Stimulated activated memory B cell treated with anti-CD40 and anti-IgM and Interleukin-4, amounts not matched to agents 10 μg/mL and 1 μg/mL and 100 μg/mL, for 72 hours (primary cell): Measurements from ENCODE around the gene CYP3A5.
"Not testable (repeated sequence)": the region's sequence is repeated elsewhere in the genome, so short reads cannot be mapped to it uniquely, and the experiment has no call there.

Experiments
- ATAC-seq: fragments of 150-1000 bp; cut with Tn5 transposase; 2 replicates; pipeline ENCODE4 v1.10.0; 2021
- H3K27ac Mint-ChIP-seq: one replicate; pipeline ENCODE4 v1.8.0; 2022; ENCODE audit warnings: mild to moderate bottlenecking, mixed read lengths
- H3K27me3 Mint-ChIP-seq: one replicate; pipeline ENCODE4 v1.8.0; 2022; ENCODE audit warnings: mixed read lengths
- H3K36me3 Mint-ChIP-seq: one replicate; pipeline ENCODE4 v1.8.0; 2022; ENCODE audit warnings: mixed read lengths
- H3K4me1 Mint-ChIP-seq: one replicate; pipeline ENCODE4 v1.8.0; 2022; ENCODE audit warnings: mixed read lengths
- H3K4me3 Mint-ChIP-seq: one replicate; pipeline ENCODE4 v1.8.0; 2022; ENCODE audit warnings: mild to moderate bottlenecking, moderate library complexity, mixed read lengths
- H3K9me3 Mint-ChIP-seq: one replicate; pipeline ENCODE4 v1.8.0; 2022; ENCODE audit warnings: mixed read lengths

The CYP3A5 gene

GRCh38 chr7:99679400-99680191, at the start of gene CYP3A5:
CYP3A5 (minus strand) TSS chr7:99679996; CDS start chr7:99679896, 100 bp downstream.
- no peak for ATAC-seq
- Mint-ChIP-seq H3K27ac (no peak within 1 kb of the TSS), H3K4me1 (peaks cover 6% of the 10 kb centered on the region), H3K36me3 (peaks cover 32% of the 10 kb centered on the region), H3K9me3 (peaks cover 3% of the 10 kb centered on the region), H3K4me3 (no peak within 1 kb of the TSS), H3K27me3 (no peaks in the 10 kb centered on the region)

- no peak for ATAC-seq
- H3K4me1 Mint-ChIP-seq = no peaks in the 10 kb centered on the region
- H3K27ac Mint-ChIP-seq = no peak overlapping the region
- no peaks in the 10 kb centered on the region for H3K36me3 Mint-ChIP-seq
- no peaks in the 10 kb centered on the region for H3K27me3 Mint-ChIP-seq
- no peak overlapping the region for H3K4me3 Mint-ChIP-seq
- no peaks in the 10 kb centered on the region for H3K9me3 Mint-ChIP-seq
These were observed 48.8 kb upstream of the CYP3A5 start for GRCh38 chr7:99728615-99729014.

- H3K4me1 Mint-ChIP-seq, H3K27me3 Mint-ChIP-seq, H3K4me3 Mint-ChIP-seq, H3K27ac Mint-ChIP-seq, H3K9me3 Mint-ChIP-seq, H3K36me3 Mint-ChIP-seq, ATAC-seq: not testable (repeated sequence)
These were observed 43.4 kb upstream of the CYP3A5 start for GRCh38 chr7:99723201-99723600.

GRCh38 chr7:99720800-99721595, 41.2 kb upstream of the CYP3A5 start:
- H3K4me3 Mint-ChIP-seq = no peak overlapping the region
- H3K4me1 Mint-ChIP-seq = no peaks in the 10 kb centered on the region
- no peak for ATAC-seq

GRCh38 chr7:99719996-99720769, 40.4 kb upstream of the CYP3A5 start:
- H3K27me3 Mint-ChIP-seq = peaks cover under 1% of the 10 kb centered on the region
- no peak overlapping the region for H3K4me3 Mint-ChIP-seq
- H3K36me3 Mint-ChIP-seq = peaks cover 6% of the 10 kb centered on the region
- H3K9me3 Mint-ChIP-seq = no peaks in the 10 kb centered on the region
- ATAC-seq = no peak
- H3K27ac Mint-ChIP-seq = no peak overlapping the region
- H3K4me1 Mint-ChIP-seq = no peaks in the 10 kb centered on the region

More at GRCh38 chr7:99720800-99721595, 41.2 kb upstream of the CYP3A5 start:
- Mint-ChIP-seq H3K27me3 (no peaks in the 10 kb centered on the region), H3K27ac (no peak overlapping the region), H3K9me3 (no peaks in the 10 kb centered on the region), H3K36me3 (no peaks in the 10 kb centered on the region)

GRCh38 chr7:99713995-99714570, 34.3 kb upstream of the CYP3A5 start:
- no peak overlapping the region for H3K4me3 Mint-ChIP-seq
- no peak overlapping the region for H3K27ac Mint-ChIP-seq
- H3K36me3 Mint-ChIP-seq = peaks cover 23% of the 10 kb centered on the region
- H3K4me1 Mint-ChIP-seq = no peaks in the 10 kb centered on the region
- no peak for ATAC-seq
- H3K9me3 Mint-ChIP-seq = peaks cover 3% of the 10 kb centered on the region
- peaks cover 8% of the 10 kb centered on the region for H3K27me3 Mint-ChIP-seq

- no peak for ATAC-seq
- Mint-ChIP-seq H3K4me1 (no peaks in the 10 kb centered on the region), H3K9me3 (peaks cover 3% of the 10 kb centered on the region), H3K36me3 (peaks cover 30% of the 10 kb centered on the region), H3K27ac (no peak overlapping the region), H3K27me3 (peaks cover 6% of the 10 kb centered on the region), H3K4me3 (no peak overlapping the region)
These were observed 30.2 kb upstream of the CYP3A5 start for GRCh38 chr7:99709838-99710578.

- ATAC-seq = no peak
- H3K27ac Mint-ChIP-seq = no peak overlapping the region
These were observed 29.5 kb upstream of the CYP3A5 start for GRCh38 chr7:99709260-99709659.

GRCh38 chr7:99707096-99707495, 27.3 kb upstream of the CYP3A5 start:
- Mint-ChIP-seq H3K9me3 (no peaks in the 10 kb centered on the region), H3K27me3 (peaks cover 9% of the 10 kb centered on the region), H3K4me3 (no peak overlapping the region), H3K27ac (no peak overlapping the region), H3K4me1 (no peaks in the 10 kb centered on the region), H3K36me3 (peaks cover 15% of the 10 kb centered on the region)
- no peak for ATAC-seq

More at GRCh38 chr7:99709260-99709659, 29.5 kb upstream of the CYP3A5 start:
- Mint-ChIP-seq H3K4me3 (no peak overlapping the region), H3K4me1 (no peaks in the 10 kb centered on the region), H3K27me3 (no peaks in the 10 kb centered on the region), H3K9me3 (peaks cover 2% of the 10 kb centered on the region), H3K36me3 (peaks cover 22% of the 10 kb centered on the region)

GRCh38 chr7:99699946-99700345, 20.1 kb upstream of the CYP3A5 start:
- H3K36me3 Mint-ChIP-seq = peaks cover 8% of the 10 kb centered on the region
- no peaks in the 10 kb centered on the region for H3K9me3 Mint-ChIP-seq
- no peak overlapping the region for H3K27ac Mint-ChIP-seq
- H3K27me3 Mint-ChIP-seq = peaks cover 9% of the 10 kb centered on the region
- no peaks in the 10 kb centered on the region for H3K4me1 Mint-ChIP-seq
- no peak for ATAC-seq
- H3K4me3 Mint-ChIP-seq = no peak overlapping the region

- not testable (repeated sequence) for H3K27ac Mint-ChIP-seq, H3K27me3 Mint-ChIP-seq, H3K4me3 Mint-ChIP-seq, H3K36me3 Mint-ChIP-seq, H3K9me3 Mint-ChIP-seq, H3K4me1 Mint-ChIP-seq, ATAC-seq
These were observed 19.3 kb upstream of the CYP3A5 start for GRCh38 chr7:99698867-99699730.

- no peak for ATAC-seq
- peaks cover 8% of the 10 kb centered on the region for H3K9me3 Mint-ChIP-seq
- H3K36me3 Mint-ChIP-seq = peaks cover 6% of the 10 kb centered on the region
- H3K27ac Mint-ChIP-seq = no peak overlapping the region
- H3K4me3 Mint-ChIP-seq = no peak overlapping the region
- H3K4me1 Mint-ChIP-seq = no peaks in the 10 kb centered on the region
- H3K27me3 Mint-ChIP-seq = no peaks in the 10 kb centered on the region
These were observed 15.1 kb upstream of the CYP3A5 start for GRCh38 chr7:99694912-99695304.

GRCh38 chr7:99694201-99694911, 14.6 kb upstream of the CYP3A5 start:
- Mint-ChIP-seq H3K27me3 (no peaks in the 10 kb centered on the region), H3K9me3 (peaks cover 8% of the 10 kb centered on the region), H3K4me1 (no peaks in the 10 kb centered on the region), H3K27ac (no peak overlapping the region), H3K4me3 (no peak overlapping the region), H3K36me3 (peaks cover 6% of the 10 kb centered on the region)
- no peak for ATAC-seq
